Cardiac muscle cell (in vitro differentiated cells and primary cell): ENCODE data around the gene MEAK7. TPM values are rescaled to one million over a fixed set of nuclear protein-coding genes. Genes with fewer than 3 reads are reported as not detected.

ENCODE experiments used
- DNase-seq, 2 donors: peaks; one replicate each; pipeline versions ENCODE4 v3.0.0 to v3.0.0-alpha.2; 2010 to 2017; ENCODE audit warnings: low read depth in 1 of 2, low spot score in 1 of 2
- H3K27ac ChIP-seq: fragments of 200-600 bp; sonication (generic); 2 replicates; pipeline ENCODE4 v1.5.1; 2016
- H3K27me3 ChIP-seq: fragments of 200-600 bp; sonication (generic); 2 replicates; pipeline ENCODE4 v1.6.0; 2016; ENCODE audit warnings: control low read depth
- H3K36me3 ChIP-seq: fragments of 200-600 bp; sonication (generic); 2 replicates; pipeline ENCODE4 v1.5.1; 2016; ENCODE audit warnings: control low read depth
- H3K4me1 ChIP-seq: fragments of 200-600 bp; sonication (generic); 2 replicates; pipeline ENCODE4 v1.8.1; 2017; ENCODE audit warnings: low read depth, mild to moderate bottlenecking, mixed run types
- H3K4me3 ChIP-seq: fragments of 200-600 bp; sonication (generic); 2 replicates; pipeline ENCODE4 v1.5.1; 2016; ENCODE audit warnings: mild to moderate bottlenecking
- H3K9me3 ChIP-seq: fragments of 200-600 bp; sonication (generic); 2 replicates; pipeline ENCODE4 v1.5.1; 2017; ENCODE audit warnings: low read depth, mild to moderate bottlenecking, control low read depth
- polyA plus RNA-seq: library from polyadenylated mRNA; unstranded; fragments of >200 nt; fragmentation: Nextera tagmentation; extraction: Ambion mirVana; gene quantifications from 2 replicates; pipeline ENCODE4 v1.2.1, GENCODE V29; 2016
- total RNA-seq: library from RNA; depleted of rRNA; stranded (reverse); fragments of >200 nt; gene quantifications from 2 replicates; pipeline ENCODE4 v1.2.3, GENCODE V29; 2016
- TF ChIP-seq, protein P1 (sequence below): IDR thresholded peaks from 2 replicates; pipeline ENCODE4 v1.5.1; 2012; ENCODE audit warnings: low read depth, mild to moderate bottlenecking, low read length

Gene MEAK7, protein sequence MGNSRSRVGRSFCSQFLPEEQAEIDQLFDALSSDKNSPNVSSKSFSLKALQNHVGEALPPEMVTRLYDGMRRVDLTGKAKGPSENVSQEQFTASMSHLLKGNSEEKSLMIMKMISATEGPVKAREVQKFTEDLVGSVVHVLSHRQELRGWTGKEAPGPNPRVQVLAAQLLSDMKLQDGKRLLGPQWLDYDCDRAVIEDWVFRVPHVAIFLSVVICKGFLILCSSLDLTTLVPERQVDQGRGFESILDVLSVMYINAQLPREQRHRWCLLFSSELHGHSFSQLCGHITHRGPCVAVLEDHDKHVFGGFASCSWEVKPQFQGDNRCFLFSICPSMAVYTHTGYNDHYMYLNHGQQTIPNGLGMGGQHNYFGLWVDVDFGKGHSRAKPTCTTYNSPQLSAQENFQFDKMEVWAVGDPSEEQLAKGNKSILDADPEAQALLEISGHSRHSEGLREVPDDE
- 16.3 and 28.7 TPM in 2 replicates for total RNA-seq
- polyA plus RNA-seq: 26.6 and 33.4 TPM in 2 replicates

DNA sequence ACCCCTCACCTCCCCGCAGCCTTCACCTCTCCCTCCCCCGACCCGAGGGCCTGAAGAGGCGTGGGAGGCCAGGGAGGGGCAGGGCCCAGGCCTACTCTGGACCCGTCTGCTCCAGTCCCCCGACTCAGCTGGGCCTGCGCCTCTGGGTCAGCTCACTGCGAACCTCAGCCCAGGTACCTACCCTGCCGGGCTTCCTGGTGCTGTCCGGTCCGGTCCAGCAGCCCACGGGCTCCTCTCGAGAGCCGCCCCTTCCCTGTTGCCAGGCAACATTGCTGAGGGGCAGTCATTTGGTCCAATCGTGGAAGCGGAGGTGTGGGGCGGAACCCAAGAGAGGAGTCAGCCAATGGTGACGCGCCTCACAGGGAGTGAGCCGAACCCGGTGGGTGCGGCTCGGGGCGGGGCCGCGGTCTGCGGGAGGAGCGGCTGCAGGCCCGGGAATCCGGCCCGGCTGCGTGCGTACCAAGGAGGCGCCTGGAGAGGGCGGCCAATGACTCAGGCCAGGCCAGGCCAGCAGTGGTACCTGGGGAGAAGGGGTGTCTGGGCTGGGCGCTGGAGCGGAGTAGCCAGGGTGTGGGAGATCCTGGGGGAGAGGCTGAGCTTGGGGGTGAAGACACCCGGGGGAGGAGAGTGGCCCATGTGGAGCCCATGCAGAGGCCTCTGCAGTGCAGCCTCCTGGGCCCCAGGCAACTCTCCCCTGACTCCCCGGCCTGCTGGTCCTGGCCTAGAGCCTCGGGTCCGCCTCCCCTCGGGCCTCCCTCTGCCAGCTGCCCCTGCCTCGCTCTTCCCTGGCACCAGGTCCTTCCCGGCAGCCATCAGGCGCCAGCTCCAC is at the start of gene MEAK7:
TSS of gene MEAK7 (minus strand) at position 240 of the 829 bp plus-strand sequence. CDS start 6,573 bp downstream, outside the sequence.
- H3K27ac ChIP-seq: peak within 1 kb of the TSS; percentile 64
- peak within 1 kb of the TSS; percentile 74 for H3K4me3 ChIP-seq
- H3K36me3 ChIP-seq: no peaks in the 10 kb centered on the region
- H3K4me1 ChIP-seq: no peaks in the 10 kb centered on the region
- no peaks in the 10 kb centered on the region for H3K9me3 ChIP-seq
- peak; percentile 99 for DNase-seq
- TF ChIP-seq, protein P1, sequence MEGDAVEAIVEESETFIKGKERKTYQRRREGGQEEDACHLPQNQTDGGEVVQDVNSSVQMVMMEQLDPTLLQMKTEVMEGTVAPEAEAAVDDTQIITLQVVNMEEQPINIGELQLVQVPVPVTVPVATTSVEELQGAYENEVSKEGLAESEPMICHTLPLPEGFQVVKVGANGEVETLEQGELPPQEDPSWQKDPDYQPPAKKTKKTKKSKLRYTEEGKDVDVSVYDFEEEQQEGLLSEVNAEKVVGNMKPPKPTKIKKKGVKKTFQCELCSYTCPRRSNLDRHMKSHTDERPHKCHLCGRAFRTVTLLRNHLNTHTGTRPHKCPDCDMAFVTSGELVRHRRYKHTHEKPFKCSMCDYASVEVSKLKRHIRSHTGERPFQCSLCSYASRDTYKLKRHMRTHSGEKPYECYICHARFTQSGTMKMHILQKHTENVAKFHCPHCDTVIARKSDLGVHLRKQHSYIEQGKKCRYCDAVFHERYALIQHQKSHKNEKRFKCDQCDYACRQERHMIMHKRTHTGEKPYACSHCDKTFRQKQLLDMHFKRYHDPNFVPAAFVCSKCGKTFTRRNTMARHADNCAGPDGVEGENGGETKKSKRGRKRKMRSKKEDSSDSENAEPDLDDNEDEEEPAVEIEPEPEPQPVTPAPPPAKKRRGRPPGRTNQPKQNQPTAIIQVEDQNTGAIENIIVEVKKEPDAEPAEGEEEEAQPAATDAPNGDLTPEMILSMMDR: peak; percentile 13
- no peaks in the 10 kb centered on the region for H3K27me3 ChIP-seq

DNA sequence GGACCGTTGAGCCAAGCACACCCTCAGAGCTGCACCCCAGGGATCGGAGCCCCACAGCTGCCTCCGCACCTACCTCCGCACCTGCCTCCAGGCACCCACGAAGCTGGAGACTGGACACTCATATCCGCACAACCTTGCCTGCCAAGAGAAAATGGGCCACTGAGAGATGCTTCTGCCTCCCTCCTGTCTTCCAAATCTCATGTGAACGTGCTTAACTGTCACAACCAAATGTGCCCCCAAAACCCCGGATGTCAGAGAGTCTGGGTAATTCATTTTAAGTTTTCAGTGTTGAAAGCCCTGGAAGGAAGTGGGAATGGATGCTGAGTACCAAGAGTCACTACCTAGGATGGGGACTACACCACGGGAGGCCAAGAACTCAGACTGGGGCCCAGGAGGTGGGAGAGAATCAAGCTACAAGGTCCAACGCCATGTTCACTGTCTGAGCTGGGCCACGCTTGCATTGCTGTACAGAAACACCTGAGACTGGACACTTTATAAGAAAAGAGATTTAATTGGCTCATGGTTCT is 49.5 kb upstream of the MEAK7 start:
- Histone ChIP-seq H3K27me3 (no peaks in the 10 kb centered on the region), H3K4me1 (peaks cover 3% of the 10 kb centered on the region), H3K36me3 (no peaks in the 10 kb centered on the region), H3K4me3 (no peak overlapping the region), H3K27ac (no peak overlapping the region), H3K9me3 (no peaks in the 10 kb centered on the region)
- TF ChIP-seq, protein P1: no peak
- no peak for DNase-seq

DNA sequence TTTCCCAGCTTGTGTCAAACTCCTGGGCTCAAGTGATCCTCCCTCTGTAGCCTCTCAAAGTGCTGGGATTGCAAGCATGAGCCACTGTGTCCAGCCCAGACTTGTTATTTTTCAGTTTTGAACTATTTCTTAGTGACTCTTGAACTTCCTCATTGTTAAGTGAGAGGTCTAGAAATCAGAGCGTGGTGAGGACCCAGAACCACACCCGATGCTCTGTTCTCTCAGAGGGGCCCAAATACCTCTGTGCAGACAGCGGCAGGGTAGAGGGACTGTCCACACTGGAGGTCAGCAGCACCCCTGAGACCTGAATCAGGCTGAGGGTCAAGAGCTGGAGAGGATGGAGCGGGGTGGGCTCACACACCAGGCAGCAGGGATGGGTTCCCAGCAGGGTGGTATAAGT is 47.7 kb upstream of the MEAK7 start:
- Histone ChIP-seq H3K9me3 (no peaks in the 10 kb centered on the region), H3K4me3 (no peak overlapping the region), H3K36me3 (no peaks in the 10 kb centered on the region), H3K27ac (no peak overlapping the region), H3K27me3 (no peaks in the 10 kb centered on the region), H3K4me1 (peaks cover 18% of the 10 kb centered on the region)
- DNase-seq: no peak
- TF ChIP-seq, protein P1: no peak

DNA sequence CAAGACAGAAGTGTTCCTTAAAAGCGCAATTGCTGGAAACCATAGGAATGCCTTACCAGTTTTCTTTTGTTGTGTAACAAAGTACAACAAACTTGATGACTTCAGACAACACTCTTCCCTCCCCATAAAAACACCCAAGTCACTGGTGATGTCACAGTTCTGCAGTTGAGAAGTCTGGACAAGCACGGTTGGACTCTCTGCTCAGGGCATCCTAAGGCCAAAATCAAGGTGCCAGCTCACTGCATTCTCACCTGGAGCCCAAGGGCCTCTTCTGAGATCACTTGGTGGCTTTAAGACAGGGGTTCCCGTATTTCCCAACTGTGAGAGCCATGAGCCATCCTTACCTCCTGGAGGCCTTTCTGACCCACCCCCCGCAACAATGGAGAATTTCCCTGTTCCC is 45.6 kb upstream of the MEAK7 start:
- DNase-seq: no peak
- no peaks in the 10 kb centered on the region for H3K9me3 ChIP-seq
- no peak overlapping the region for H3K27ac ChIP-seq
- no peak overlapping the region for H3K4me3 ChIP-seq
- H3K36me3 ChIP-seq: no peaks in the 10 kb centered on the region
- H3K4me1 ChIP-seq: peaks cover 21% of the 10 kb centered on the region
- TF ChIP-seq, protein P1: no peak
- no peaks in the 10 kb centered on the region for H3K27me3 ChIP-seq

DNA sequence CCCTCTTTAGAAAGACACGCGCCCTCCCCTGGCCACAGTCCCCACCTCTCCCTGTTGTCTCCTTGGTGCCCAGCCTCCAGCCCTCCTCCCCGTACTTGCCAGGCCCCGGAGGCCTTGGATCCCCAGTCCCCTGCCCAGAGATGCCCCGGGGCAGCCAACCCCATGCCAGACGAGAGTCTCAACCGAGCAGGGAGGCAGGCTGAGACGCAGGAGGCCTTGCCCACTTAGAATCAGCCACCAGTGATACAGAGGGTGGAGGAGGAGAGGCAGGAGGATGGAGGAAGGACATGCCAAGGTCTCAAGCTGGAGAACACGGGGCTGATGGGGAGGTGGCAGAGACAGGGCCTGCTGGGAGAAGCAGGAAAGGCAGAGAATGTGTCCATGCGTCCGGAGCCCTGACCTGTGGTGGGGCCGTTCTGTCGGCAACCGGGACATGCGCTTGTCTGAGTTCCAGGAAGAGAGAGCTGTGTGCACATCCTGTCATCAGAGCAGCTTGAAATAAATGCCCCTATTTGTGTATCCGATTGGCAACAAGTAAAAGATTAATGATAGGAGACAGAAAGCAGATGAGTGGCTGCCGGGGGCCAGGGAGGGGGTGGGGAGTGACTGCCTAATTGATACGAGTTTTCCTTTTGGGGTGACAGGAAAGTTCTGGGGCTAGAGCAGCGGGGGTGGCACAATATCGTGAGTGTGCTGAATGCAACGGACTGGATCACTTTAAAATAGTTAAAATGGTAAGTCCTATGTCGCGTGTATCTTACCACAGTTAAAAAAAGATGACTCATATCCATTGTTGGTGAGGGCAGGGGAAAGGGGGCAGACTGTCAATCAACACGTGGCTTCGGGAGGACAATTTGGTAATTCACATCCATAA is 44.7 kb upstream of the MEAK7 start:
- Histone ChIP-seq H3K4me3 (no peak overlapping the region), H3K27ac (no peak overlapping the region), H3K9me3 (no peaks in the 10 kb centered on the region), H3K36me3 (no peaks in the 10 kb centered on the region), H3K4me1 (peaks cover 21% of the 10 kb centered on the region), H3K27me3 (no peaks in the 10 kb centered on the region)
- TF ChIP-seq, protein P1: no peak
- DNase-seq: peak in 1 of 2 donors; percentile 25
